ENCODE results near the gene ACADVL.
A peak's percentile ranks its signal among the peaks of the same experiment; 100 is the strongest.
"Not testable (repeated sequence)": the region's sequence is repeated elsewhere in the genome, so short reads cannot be mapped to it uniquely, and the experiment has no call there.

The ACADVL gene

GRCh38 chr17:7219812-7220592, at the start of gene ACADVL, which contains the start of gene DLG4:
ACADVL (plus strand) TSS chr17:7219938; CDS start chr17:7219985, 47 bp downstream.
DLG4 (minus strand) TSS chr17:7219836.
- peak; percentile 83 for DNase-seq (ENCODE audit: extremely low read depth, insufficient read length)
- no peaks in the 10 kb centered on the region for H3K27me3 ChIP-seq (replicated peaks; ENCODE audit: control insufficient read depth, insufficient read depth, low read length)
- H3K36me3 ChIP-seq (ENCODE audit: control insufficient read depth, insufficient read depth, low read length), result peaks cover 19% of the 10 kb centered on the region
- TF ChIP-seq CTCF (IDR thresholded peaks at IDR 0.05; ENCODE audit: insufficient read depth, low read length, poor library complexity, severe bottlenecking), result no peak
- peak within 1 kb of the TSS; percentile 81 for H3K4me3 ChIP-seq (replicated peaks; ENCODE audit: low read depth, low read length)

GRCh38 chr17:7172522-7173191, 47.1 kb upstream of the ACADVL start:
- not testable (repeated sequence) for H3K4me3 ChIP-seq (replicated peaks; ENCODE audit: low read depth, low read length); DNase-seq (ENCODE audit: extremely low read depth, insufficient read length); H3K27me3 ChIP-seq (replicated peaks; ENCODE audit: control insufficient read depth, insufficient read depth, low read length); H3K36me3 ChIP-seq (ENCODE audit: control insufficient read depth, insufficient read depth, low read length)

- H3K4me3 ChIP-seq (replicated peaks; ENCODE audit: low read depth, low read length), result no peak overlapping the region
- no peaks in the 10 kb centered on the region for H3K36me3 ChIP-seq (ENCODE audit: control insufficient read depth, insufficient read depth, low read length)
- no peak for TF ChIP-seq CTCF (IDR thresholded peaks at IDR 0.05; ENCODE audit: insufficient read depth, low read length, poor library complexity, severe bottlenecking)
- 0 out of 2 replicates have a peak, but pooled peaks cover 1% of the 10 kb centered on the region for H3K27me3 ChIP-seq (replicated peaks; ENCODE audit: control insufficient read depth, insufficient read depth, low read length)
- no peak for DNase-seq (ENCODE audit: extremely low read depth, insufficient read length)
These were observed 45.8 kb upstream of the ACADVL start for GRCh38 chr17:7173687-7174602.

- DNase-seq (ENCODE audit: extremely low read depth, insufficient read length), result no peak
- Histone ChIP-seq H3K36me3 (ENCODE audit: control insufficient read depth, insufficient read depth, low read length) (no peaks in the 10 kb centered on the region), H3K27me3 (replicated peaks; ENCODE audit: control insufficient read depth, insufficient read depth, low read length) (0 out of 2 replicates have a peak, but pooled peaks cover 1% of the 10 kb centered on the region), H3K4me3 (replicated peaks; ENCODE audit: low read depth, low read length) (no peak overlapping the region)
- no peak for TF ChIP-seq CTCF (IDR thresholded peaks at IDR 0.05; ENCODE audit: insufficient read depth, low read length, poor library complexity, severe bottlenecking)
These were observed 45.0 kb upstream of the ACADVL start for GRCh38 chr17:7174603-7175326.

- TF ChIP-seq CTCF (IDR thresholded peaks at IDR 0.05; ENCODE audit: insufficient read depth, low read length, poor library complexity, severe bottlenecking), result no peak
- Histone ChIP-seq H3K4me3 (replicated peaks; ENCODE audit: low read depth, low read length) (no peak overlapping the region), H3K36me3 (ENCODE audit: control insufficient read depth, insufficient read depth, low read length) (no peaks in the 10 kb centered on the region), H3K27me3 (replicated peaks; ENCODE audit: control insufficient read depth, insufficient read depth, low read length) (0 out of 2 replicates have a peak, but pooled peaks cover 1% of the 10 kb centered on the region)
- DNase-seq (ENCODE audit: extremely low read depth, insufficient read length), result no peak
These were observed 44.4 kb upstream of the ACADVL start for GRCh38 chr17:7175330-7175733.
